Ureter (tissue), 1 donor: Measurements from ENCODE around the gene NCAM1. TPM values are rescaled to one million over a fixed set of nuclear protein-coding genes. Genes with fewer than 3 reads are reported as not detected.
"Not testable (repeated sequence)": the region's sequence is repeated elsewhere in the genome, so short reads cannot be mapped to it uniquely, and the experiment has no call there.

Experiments used
- DNase-seq: peaks from one replicate; pipeline ENCODE4 v3.0.0-alpha.2; 2020; ENCODE audit warnings: low spot score
- total RNA-seq: library from RNA; stranded (reverse); gene quantifications from one replicate; pipeline ENCODE4 v1.2.4, GENCODE V29; 2023
- donor health status: DM: yes; HTN: yes; CAD: no.

The NCAM1 gene
- total RNA-seq, 1 donor from 2014 or later = 26.7 TPM

DNA sequence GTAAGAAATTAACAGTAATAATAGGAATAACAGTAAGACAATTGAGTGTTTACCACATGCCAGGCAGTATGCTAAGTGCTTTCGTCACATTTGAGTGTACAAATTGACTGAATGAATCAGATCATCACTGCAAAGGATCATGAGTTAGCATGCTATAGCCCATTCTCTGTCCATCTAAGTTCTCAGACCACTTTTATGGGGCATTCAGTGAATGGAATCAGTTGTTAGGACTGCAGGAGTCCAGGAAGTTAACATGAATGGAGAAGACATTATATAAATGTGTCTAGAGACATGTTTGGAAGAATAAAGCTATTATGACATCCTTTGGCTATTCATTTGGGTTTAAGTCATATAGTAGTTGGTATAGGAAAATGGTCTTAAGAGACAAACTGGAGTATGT is 59.9 kb downstream of the NCAM1 start:
- DNase-seq = no peak

DNA sequence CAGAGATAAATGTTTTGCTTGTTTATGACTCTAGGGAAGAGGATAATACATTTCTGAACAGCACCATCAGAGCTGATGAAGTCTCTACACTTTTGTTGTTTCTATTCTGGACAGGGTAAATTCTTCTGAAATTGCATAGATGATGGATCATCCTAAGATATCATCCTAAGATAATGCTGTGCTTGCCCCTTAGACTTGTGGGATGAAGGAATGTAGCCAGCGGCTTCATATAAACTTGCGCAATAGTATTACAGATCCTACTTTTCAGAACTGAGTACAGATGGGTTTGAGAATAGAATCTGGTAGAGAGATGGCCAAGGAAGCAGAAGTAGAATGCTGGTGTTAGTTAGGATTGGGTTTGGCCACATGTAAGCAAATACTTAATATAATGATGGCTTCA is 61.0 kb downstream of the NCAM1 start:
- no peak for DNase-seq

DNA sequence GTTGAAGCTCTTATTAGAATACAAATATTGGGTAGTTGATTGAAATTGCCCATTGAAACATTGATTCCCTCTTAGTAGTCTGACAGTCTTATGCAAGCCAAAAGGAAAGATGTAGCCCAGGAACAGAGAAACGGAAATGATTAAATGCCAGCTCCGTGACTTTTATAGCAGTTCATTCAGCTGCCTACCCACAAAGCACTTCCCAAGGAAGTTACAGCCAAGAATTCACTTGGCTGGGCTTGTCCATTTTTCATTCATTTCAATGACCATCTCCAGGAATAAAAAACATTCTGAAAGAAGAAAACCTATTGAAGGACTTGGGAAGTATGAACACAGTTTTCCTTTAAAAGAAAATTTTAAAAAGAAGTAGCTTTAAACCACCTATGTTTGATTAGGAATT is 62.0 kb downstream of the NCAM1 start:
- DNase-seq = no peak

DNA sequence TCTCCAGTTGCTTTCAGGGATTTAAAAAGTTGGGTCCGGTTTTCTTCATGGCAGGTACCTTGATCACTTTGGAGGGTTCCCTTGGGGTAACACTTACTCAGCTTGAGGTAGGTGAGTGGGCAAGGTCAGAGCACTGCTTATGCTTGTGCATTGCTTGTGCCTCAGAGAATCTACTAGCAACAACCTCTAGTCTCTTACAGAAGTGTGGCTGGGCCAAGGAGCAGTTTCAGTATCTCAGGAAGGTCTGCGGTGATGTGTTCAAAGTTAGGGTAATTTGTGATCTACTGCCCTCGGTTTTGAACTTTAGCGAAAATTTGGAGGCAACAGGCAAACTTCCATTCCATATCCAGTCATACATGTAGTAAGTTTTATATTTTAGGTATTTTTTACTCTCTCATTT is 62.8 kb downstream of the NCAM1 start:
- DNase-seq = no peak

DNA sequence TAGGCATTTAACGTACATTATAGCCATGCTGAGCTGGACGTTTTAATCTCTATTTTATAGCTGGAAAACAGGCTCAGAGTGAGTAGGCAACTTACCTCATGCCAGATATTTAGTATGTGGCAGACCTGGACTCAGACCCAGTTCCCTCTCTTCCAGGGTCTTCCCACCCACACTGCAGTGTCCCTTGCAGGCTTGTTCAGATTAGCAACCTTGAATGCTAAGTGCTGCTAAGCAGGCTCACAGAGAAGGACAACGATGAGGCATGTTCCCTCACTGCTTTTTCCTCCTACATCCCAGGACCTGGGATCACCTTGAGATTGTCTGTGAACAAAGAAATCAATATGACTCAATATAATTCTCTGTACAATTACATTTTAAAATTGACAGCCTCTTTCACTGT is 65.6 kb downstream of the NCAM1 start:
- no peak for DNase-seq

DNA sequence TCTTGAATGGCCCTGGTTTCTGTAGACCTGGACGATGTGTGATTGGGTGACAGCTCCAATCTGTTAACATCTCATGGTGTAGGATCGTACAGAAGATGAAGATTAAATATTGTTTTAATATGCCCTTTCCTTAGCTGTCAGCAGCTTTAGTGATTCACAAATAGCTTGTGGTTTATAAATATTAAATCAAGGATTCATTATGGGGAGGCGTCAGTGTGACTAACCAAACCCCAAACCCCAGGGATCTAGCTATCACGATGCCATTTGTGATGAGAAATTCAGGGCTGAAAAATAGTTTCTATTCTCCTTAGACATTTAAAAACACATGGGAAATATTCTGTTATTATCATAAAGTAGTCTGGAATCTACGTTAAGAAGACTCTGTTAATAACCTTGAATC is 73.4 kb downstream of the NCAM1 start:
- DNase-seq = no peak

DNA sequence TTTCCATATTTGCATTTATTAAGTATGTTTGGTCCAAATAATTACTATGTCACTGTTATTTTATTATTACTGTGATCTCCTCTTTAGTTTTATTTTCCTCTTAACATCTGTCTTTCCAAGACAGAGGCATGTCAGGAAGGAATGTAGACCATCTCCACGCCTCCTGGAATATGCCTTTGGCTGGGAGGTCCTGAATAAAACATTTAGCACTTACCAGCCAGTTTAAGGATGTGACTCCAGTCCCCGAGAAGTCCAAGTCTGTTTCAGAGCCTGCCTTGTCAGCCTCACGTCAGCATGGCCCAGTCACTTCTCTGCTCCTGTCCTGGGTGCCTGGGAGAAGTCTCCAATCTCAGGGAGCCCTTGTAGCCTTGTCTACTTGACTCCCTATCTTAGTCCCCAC is 74.5 kb downstream of the NCAM1 start:
- no peak for DNase-seq

DNA sequence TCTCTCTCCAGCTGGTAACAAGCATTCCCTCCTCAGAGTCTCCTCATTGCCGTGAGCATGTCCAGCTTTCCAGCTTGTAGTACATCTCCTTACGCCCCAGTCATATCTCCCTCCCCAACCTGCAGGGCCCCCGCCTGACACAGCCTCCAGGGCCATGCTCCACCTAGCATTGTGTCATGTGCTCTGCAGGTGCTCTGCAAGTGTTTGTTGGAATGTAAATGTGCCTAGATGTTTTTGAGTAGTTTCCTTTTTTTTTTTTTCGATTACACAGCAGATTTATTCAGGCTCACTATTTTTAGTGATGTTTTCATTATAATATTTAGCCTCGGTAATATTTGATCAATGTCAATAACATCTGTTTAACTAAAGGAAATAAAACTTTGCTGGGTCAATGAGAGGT is 82.5 kb downstream of the NCAM1 start:
- no peak for DNase-seq

DNA sequence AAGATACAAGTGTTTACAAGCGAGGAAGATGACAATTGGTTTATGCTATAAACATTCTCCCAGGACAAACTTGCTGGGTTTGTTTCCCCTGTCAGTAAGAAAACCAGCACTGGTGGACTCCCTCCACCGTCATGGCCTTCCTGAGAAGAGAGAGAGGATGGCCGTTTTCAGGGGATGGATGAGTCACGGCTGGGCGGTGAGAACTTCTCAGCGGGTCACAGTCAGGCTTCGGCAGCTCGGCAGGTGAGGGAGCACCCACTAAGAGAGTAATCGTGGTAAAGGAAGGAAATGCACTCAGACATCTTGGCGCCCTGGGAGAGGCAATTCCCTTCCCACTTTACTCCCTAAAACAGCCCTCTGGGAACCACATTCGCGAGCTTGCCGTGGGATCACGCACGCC is 83.9 kb downstream of the NCAM1 start:
- DNase-seq = no peak

DNA sequence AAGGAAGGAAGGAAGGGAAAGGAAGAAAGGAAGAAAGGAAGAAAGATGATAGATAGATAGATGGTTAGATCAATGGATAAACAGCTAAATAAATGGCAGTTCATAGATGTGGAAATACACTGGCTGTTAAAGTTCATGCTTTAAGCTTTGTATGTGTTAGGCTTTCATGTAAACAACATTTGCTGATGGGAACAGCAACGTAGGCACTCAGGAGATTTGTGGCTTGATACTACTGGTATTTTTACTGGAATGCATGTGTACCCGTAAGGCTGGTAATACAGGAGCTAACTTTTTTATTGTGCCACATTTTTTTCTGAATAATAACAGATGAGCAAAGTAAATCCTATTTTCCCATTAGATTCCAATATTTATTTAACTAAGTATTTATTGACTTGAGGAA is 85.6 kb downstream of the NCAM1 start:
- no peak for DNase-seq

DNA sequence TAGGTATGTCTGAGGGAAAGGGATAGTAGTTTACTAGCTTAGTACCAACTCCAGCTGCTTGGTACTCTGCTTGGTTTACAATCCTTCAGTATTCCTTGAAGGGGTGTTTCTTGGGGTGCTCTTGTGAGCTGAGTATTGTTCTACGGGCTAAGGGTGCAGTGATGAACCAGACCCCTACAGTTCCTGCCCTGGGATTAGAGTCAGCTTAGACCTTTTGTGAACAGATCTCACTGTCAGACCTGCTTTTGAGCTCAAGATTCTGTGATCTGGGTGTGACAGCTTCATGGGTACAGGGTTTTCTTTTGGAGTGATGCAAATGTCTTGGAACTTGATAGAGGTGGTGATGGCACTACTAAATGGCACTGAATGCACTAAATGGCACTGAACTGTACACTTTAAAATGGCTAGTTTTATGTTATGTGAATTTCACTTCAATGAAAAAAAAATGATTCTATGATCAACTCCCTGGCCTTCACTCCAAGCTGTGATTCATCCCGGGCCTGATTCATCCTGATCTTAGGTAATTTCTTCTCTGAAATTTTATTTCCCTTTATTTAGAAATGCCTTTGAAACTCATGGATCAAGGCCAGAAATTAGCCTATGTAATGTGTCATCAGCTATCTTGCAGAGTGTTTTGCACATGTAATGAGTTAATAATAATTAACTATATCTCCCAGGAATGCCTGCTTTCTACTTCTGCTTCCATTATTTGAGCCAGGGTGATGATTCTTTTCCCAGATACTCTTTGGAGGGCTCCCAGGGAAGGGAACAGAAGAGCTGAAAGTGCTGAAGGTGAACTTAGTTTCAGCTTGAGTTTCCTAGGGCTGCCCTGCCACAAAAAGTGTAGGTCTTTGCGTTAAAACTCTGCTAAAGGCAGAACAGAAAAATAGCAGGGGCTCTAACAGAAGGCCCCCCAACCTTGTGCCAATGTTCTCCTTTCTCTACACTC is 87.9 kb downstream of the NCAM1 start:
- DNase-seq = no peak

DNA sequence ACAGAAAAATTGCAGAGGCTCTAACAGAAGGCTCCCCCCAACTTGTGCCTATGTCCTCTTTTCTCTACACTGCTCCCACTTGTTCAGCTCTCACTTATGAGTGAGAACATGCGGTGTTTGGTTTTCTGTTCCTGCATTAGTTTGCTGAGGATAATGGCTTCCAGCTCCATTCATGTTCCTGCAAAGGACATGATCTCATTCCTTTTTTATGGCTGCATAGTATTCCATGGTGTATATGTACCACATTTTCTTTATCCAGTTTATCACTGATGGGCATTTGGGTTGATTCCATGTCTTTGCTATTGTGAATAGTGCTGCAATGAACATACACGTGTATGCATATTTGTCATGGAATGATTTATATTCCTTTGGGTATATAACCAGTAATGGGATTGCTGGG is 91.8 kb downstream of the NCAM1 start:
- DNase-seq = not testable (repeated sequence)

DNA sequence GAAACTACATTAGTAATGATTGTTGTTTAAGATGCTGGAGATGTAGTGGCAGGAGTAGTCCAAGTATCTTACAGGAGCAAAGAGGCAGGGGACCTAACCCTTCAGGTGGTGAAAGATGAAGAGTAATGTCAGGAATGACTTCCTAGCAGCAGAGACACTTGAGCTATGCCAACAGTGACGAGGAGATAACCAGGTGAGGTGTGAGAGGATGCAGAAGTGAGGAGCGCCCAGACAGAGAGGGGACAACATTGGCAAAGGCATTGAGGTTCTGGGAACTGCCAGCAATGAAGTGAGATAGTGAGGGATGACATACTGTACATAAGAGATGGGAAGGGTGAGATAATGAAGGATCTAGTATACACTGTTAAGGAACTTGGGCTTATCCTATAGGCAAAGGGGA is 95.8 kb downstream of the NCAM1 start:
- no peak for DNase-seq

DNA sequence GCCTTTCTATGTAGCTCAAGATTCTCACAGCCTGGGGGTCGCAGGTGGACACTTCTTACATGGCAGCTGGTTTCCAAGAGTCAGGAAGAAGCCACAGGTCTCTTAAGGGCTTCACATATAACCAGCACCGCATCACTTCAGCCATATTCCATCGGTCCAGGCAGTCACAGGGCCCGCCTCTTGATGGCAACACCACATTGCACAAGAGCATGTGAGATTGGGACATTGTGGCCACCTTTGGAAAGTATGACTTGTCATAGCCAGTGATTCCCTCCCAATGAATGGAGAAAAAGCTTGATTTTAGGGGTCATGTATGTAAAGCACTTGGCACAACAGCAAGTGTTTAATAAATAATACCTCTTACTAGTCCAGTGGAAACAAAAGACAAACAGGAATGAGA is 98.3 kb downstream of the NCAM1 start:
- DNase-seq = no peak

DNA sequence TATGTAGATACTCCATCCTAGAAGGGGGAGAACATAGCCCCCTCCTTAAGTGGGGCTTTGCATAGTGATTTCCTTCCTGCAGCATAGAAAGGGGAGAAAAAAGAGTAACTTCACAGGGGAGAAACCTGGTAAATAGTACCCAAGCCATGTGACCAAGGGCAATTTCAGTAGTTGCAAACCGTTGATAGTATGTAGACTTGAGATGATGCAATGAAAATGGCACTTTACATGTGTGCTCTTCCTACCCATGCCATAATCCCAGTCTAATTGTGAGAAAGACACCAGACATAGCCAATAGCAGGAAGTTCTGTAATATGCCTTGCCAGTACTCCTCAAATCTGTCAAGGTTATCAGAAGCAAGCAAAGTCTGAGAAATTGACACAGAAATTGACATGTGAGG is 104.1 kb downstream of the NCAM1 start:
- DNase-seq = no peak

DNA sequence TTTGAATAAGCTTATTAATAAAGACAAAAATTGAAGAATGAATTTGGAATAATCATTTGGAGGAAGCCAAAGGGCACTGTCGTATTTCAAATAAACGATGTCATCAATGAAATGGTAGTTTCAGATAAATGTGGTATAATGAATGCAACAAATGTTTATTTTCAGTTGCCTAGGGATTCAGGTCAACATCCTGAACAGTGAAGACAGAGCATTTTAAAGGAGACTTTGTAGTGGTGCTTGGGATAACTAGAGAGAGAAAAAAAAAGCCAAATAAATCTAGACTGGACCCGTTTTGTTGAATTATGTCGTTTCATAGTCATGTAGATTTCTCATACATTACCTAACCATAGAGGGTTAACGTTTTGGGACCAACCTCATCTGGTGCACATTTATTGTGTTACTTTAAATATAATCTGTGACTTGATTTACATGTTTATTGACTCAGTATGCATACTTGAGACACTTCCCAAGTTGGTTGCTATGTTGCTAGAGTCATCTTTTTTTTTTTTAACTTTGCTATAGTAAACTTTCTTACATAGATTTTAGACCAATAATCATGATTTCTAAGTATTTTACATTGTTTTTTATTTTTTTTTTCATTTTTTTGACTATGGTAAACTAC is 111.1 kb downstream of the NCAM1 start:
- DNase-seq = no peak

DNA sequence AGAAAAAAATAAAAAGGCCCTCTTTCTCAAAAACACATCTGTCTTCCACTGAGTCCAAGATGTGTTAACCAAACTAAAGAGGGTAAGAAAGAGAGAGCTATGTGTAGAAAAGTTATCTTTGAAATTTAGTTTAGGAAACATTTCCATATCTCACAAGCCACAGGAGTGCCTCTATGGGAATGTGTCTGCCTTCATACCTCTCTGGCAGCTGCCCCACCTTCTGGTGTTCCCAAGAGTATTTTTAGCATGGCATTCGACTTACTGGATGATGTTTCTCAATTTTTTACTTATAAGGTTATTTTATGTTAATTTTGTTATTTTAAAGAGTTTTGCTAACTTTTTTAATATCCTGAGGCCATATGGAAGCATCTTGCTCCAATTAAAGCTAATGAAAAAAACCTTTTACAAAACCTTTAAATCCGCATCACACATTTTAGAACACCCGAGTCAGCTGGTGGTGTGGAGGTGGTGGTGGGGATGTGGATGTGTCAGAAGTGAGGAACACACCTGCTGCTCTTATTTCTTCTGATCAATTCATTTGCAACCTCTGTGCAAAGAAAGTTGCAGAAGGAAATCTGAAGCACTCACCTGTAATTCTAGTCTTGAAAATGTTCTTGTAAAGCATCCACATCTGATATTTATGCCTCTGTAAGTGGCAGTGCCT is 112.2 kb downstream of the NCAM1 start:
- DNase-seq = no peak

DNA sequence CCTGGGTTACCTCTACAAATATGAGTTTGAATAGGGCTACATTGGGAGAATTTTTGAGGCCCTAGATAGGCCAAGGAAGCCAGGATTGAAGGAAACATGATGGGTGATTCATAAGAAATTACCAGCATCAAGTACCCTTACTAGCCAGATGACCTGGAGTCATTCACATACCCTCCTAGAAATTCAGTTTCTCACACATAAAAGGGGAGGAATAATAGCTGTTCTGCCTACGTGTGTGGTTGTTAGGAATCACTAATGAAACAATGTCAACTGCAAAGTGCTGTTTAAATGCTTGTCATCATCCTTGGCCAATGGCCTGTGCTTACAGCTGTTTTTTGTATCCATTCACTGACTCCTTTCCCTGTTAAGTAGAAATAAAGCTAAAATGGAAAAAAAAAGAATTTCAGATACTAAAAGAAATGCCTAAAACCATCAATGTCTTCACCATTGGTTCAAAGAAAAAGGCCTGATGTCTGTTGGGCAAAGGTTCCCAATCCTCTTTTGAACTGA is 114.4 kb downstream of the NCAM1 start:
- no peak for DNase-seq

DNA sequence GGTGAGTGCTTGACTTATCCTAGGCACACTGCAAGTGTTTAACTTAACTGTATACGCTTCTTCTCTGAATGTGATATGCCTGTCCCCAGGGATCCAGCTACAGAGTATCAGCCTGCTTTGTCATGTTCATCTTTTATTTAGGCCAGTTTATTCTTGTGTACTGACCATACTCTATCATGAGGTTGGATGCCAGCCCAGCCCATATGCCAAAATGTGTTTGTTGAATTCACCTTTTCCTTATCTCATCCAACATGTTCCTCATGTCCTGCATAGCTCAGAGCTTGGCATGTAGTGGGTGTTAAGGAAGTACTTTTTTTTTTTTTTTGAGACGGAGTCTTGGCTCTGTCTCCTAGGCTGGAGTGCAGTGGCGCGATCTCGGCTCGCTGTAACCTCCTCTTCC is 116.2 kb downstream of the NCAM1 start:
- no peak for DNase-seq

DNA sequence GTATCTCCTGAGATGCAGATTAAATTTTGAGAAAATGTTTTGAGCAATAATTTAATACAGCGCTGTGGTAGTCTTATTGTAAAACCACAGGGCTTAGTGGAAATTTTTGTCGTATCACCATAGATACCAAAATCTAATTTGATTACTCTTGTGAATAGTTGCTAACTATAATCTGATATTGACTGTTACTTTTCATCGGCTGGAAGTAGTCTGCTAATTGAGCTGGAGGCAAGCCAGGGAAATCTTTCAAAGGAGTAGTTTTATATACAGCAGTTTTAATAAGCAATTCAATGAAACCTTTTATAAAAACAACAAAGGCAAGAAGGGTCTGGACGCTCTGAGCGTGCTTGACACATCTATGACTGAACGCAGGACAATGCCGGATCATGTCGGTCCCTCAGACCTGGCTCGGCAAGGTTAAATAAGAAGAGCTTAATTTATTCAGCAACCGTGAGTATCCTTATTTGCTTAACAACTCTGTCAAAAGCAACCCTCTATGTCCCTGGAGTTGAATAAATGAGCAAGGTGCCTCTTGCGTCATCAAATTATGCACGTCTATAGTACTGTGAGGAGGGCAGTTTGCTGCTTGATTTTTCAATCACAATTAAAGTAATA is 121.2 kb downstream of the NCAM1 start:
- no peak for DNase-seq

DNA sequence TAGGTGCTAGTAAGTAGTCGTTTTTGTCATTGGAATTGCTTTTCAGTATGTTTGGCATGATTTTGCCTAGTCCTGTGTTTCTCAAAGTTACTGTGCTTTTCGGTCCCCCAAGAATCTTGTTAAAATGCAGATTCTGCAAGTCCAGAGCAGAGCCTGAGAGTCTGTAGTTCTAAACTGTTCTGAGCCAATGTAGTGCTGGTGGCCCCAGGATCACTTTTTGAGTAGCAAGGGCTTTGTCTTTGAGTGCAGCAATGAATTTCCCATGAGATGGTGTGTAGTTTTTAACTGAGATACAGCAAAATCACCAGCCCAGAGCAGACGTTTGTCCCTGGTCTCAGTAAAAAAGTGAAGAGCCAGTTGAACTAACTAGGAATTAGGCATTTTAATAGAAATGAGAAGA is 122.4 kb downstream of the NCAM1 start:
- no peak for DNase-seq

DNA sequence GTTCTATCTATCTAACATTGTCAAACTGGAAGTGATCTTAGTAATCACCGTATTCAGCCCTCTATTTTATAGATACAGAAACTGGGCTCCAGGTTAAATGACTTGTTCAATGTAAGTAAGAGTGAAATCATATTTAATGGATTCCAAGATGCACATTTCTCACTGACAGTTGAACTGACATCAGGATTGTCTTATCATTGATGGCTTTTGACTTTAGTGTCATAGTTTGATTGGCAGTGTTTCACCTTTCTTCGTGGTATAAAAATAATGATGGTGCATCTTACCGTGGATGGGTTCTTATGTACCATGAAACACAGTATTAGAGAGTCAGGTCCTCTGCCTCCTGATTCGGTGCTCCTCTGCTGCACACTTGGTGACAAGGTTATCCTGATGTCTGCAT is 123.1 kb downstream of the NCAM1 start:
- DNase-seq = no peak
